Keratinocyte (primary cell): ENCODE results near the gene DNHD1. TPM values are rescaled to one million over a fixed set of nuclear protein-coding genes. Genes with fewer than 3 reads are reported as not detected.

Source experiments
- DNase-seq: peaks from one replicate; pipeline ENCODE4 v3.0.0-alpha.2; 2011; ENCODE audit warnings: low read depth, missing footprints, low spot score
- FAIRE-seq: peaks from 2 replicates; lab custom pipeline; 2011; peaks lifted over from hg19 to GRCh38; lab: Jason Lieb, UNC
- H2AFZ ChIP-seq: 2 replicates; pipeline ENCODE4 v1.6.0; 2012; ENCODE audit warnings: low read length, control low read depth, inconsistent platforms; ENCODE audit not compliant: control insufficient read depth
- H3K27ac ChIP-seq: 2 replicates; pipeline ENCODE4 v1.5.1; 2011; ENCODE audit warnings: low read length; ENCODE audit not compliant: control insufficient read depth, insufficient read depth
- H3K27me3 ChIP-seq: 3 replicates; pipeline ENCODE4 v1.6.0; 2011; ENCODE audit warnings: low read length; ENCODE audit not compliant: control insufficient read depth, insufficient read depth; ENCODE audit errors: extremely low read depth
- H3K36me3 ChIP-seq, 2 experiments: 2 replicates in 1 of 2; 3 replicates in 1 of 2; pipeline ENCODE4 v1.5.1; 2011; ENCODE audit warnings: low read length in 2 of 2, mild to moderate bottlenecking in 1 of 2; ENCODE audit not compliant: control insufficient read depth in 2 of 2, insufficient read depth in 2 of 2; ENCODE audit errors: extremely low read depth in 1 of 2
- H3K4me1 ChIP-seq: 3 replicates; pipeline ENCODE4 v1.5.1; 2011; ENCODE audit warnings: low read length; ENCODE audit not compliant: control insufficient read depth, insufficient read depth; ENCODE audit errors: extremely low read depth
- H3K4me2 ChIP-seq: 3 replicates; pipeline ENCODE4 v1.6.0; 2011; ENCODE audit warnings: low read depth, low read length; ENCODE audit not compliant: control insufficient read depth, insufficient read depth; ENCODE audit errors: extremely low read depth
- H3K4me3 ChIP-seq, 3 experiments: fragments of 200-600 bp in 1 of 3; sonication (generic) in 1 of 3; 2 replicates in 2 of 3; 3 replicates in 1 of 3; pipeline ENCODE4 v1.5.1; 2011 to 2016; ENCODE audit warnings: low read length in 3 of 3, mild to moderate bottlenecking in 3 of 3, control low read depth in 2 of 3, inconsistent platforms in 1 of 3, low read depth in 1 of 3, mixed read lengths in 1 of 3, mixed run types in 1 of 3, moderate library complexity in 1 of 3; ENCODE audit not compliant: control insufficient read depth in 2 of 3, insufficient read depth in 2 of 3; ENCODE audit errors: extremely low read depth in 1 of 3
- H3K79me2 ChIP-seq: 2 replicates; pipeline ENCODE4 v1.6.0; 2012; ENCODE audit warnings: low read length; ENCODE audit not compliant: control insufficient read depth, insufficient read depth
- H3K9ac ChIP-seq: 3 replicates; pipeline ENCODE4 v1.6.0; 2011; ENCODE audit warnings: low read length; ENCODE audit not compliant: control insufficient read depth, insufficient read depth; ENCODE audit errors: extremely low read depth
- H3K9me1 ChIP-seq: 3 replicates; pipeline ENCODE4 v1.6.0; 2011; ENCODE audit warnings: low read length; ENCODE audit not compliant: control insufficient read depth, insufficient read depth; ENCODE audit errors: extremely low read depth
- H3K9me3 ChIP-seq: 2 replicates; pipeline ENCODE4 v1.5.1; 2012; ENCODE audit warnings: low read depth, low read length; ENCODE audit not compliant: control insufficient read depth
- H4K20me1 ChIP-seq: 3 replicates; pipeline ENCODE4 v1.6.0; 2011; ENCODE audit warnings: low read length; ENCODE audit not compliant: control insufficient read depth, insufficient read depth; ENCODE audit errors: extremely low read depth
- CTCF ChIP-seq, 3 experiments: IDR thresholded peaks in 1 of 3; conservative IDR thresholded peaks in 1 of 3; optimal IDR thresholded peaks in 1 of 3; 2 replicates in 2 of 3; 3 replicates in 1 of 3; pipeline versions ENCODE3 to v1.5.1; 2011; ENCODE audit warnings: low read length in 3 of 3, mild to moderate bottlenecking in 3 of 3, moderate library complexity in 2 of 3, control low read depth in 1 of 3, inconsistent platforms in 1 of 3; ENCODE audit not compliant: insufficient read depth in 2 of 3; ENCODE audit errors: extremely low read depth in 1 of 3
- EZH2 ChIP-seq: IDR thresholded peaks from one replicate; pipeline ENCODE4 v1.6.1; 2012; ENCODE audit warnings: inconsistent platforms, mild to moderate bottlenecking, low read length, moderate library complexity
- dilution Hi-C: fragments of 300-500 bp; cut with MboI; formaldehyde crosslinking; loops from one replicate; pipeline ENCODE4 v1.7.0; 2020; ENCODE audit warnings: low sequenced_read_pairs; ENCODE audit not compliant: extremely low pct_ligation_motif_present
- polyA plus RNA-seq, 5 experiments: library from polyadenylated mRNA; depleted of rRNA in 3 of 5; stranded (reverse) in 3 of 5; stranded (forward) in 1 of 5; unstranded in 1 of 5; fragments of >200 nt; gene quantifications; 1 replicate in 1 of 5; 2 replicates in 3 of 5; 3 replicates in 1 of 5; pipeline versions ENCODE4 v1.2.1 to v1.2.3, GENCODE V29; 2011 to 2012; ENCODE audit warnings: missing spikeins in 2 of 5, low read depth in 1 of 5, low replicate concordance in 1 of 5

DNHD1 gene
- polyA plus RNA-seq, 1 donor (not counting 4 experiments of a cell fraction or from before 2014, with no cell fraction given): 2.9 TPM

GRCh38 chr11:6587360-6587953 lies 90.4 kb downstream of the DNHD1 start:
- Histone ChIP-seq H3K9me3 (peaks cover 3% of the 10 kb centered on the region), H3K36me3 (peaks cover 2 to 5% of the 10 kb centered on the region in 2 experiments), H3K9ac (no peak overlapping the region), H3K79me2 (no peaks in the 10 kb centered on the region), H4K20me1 (no peaks in the 10 kb centered on the region), H3K4me2 (no peak overlapping the region), H3K27ac (no peak overlapping the region), H3K27me3 (no peaks in the 10 kb centered on the region), H3K4me3 (no peak overlapping the region), H3K4me1 (no peaks in the 10 kb centered on the region), H3K9me1 (no peaks in the 10 kb centered on the region), H2AFZ (no peak overlapping the region)
- TF ChIP-seq EZH2: no peak
- TF ChIP-seq CTCF (optimal IDR thresholded peaks at IDR 0.05 in 1 of 3, IDR thresholded peaks at IDR 0.05 in 1 of 3, conservative IDR thresholded peaks at IDR 0.05 in 1 of 3; ENCODE audit: extremely low read depth in 1 of 3, insufficient read depth in 2 of 3, low read length in 3 of 3): no peak
- DNase-seq (no peak), FAIRE-seq (no peak)
- dilution Hi-C loops: no loop called here

- FAIRE-seq: no peak
- H3K36me3 ChIP-seq: peaks cover 2 to 8% of the 10 kb centered on the region in 2 experiments
Observed at GRCh38 chr11:6588018-6588417, 90.9 kb downstream of the DNHD1 start.

More at GRCh38 chr11:6588018-6588417, 90.9 kb downstream of the DNHD1 start:
- dilution Hi-C loops: no loop called here
- DNase-seq: no peak
- Histone ChIP-seq H3K79me2 (no peaks in the 10 kb centered on the region), H3K27me3 (no peaks in the 10 kb centered on the region), H3K27ac (no peak overlapping the region), H3K9me1 (no peaks in the 10 kb centered on the region), H3K4me1 (no peaks in the 10 kb centered on the region), H3K4me2 (no peak overlapping the region), H3K4me3 (no peak overlapping the region), H3K9ac (no peak overlapping the region), H4K20me1 (no peaks in the 10 kb centered on the region), H2AFZ (no peak overlapping the region), H3K9me3 (peaks cover 3% of the 10 kb centered on the region)
- no peak for TF ChIP-seq CTCF (optimal IDR thresholded peaks at IDR 0.05 in 1 of 3, IDR thresholded peaks at IDR 0.05 in 1 of 3, conservative IDR thresholded peaks at IDR 0.05 in 1 of 3; ENCODE audit: extremely low read depth in 1 of 3, insufficient read depth in 2 of 3, low read length in 3 of 3)
- no peak for TF ChIP-seq EZH2
